ELR (cell line): Measurements from ENCODE around the gene STKLD1.
A peak's percentile ranks its signal among the peaks of the same experiment; 100 is the strongest.

Experiments
- DNase-seq: peaks from one replicate; pipeline ENCODE4 v3.0.0-alpha.2; 2015; ENCODE audit warnings: low read depth

Gene STKLD1

GRCh38 chr9:133417541-133418461 lies 41.6 kb downstream of the STKLD1 start, which contains the start of gene REXO4:
REXO4 (minus strand) TSS chr9:133418010; CDS start chr9:133417844, 166 bp downstream.
- DNase-seq, result peak; percentile 96

DNA sequence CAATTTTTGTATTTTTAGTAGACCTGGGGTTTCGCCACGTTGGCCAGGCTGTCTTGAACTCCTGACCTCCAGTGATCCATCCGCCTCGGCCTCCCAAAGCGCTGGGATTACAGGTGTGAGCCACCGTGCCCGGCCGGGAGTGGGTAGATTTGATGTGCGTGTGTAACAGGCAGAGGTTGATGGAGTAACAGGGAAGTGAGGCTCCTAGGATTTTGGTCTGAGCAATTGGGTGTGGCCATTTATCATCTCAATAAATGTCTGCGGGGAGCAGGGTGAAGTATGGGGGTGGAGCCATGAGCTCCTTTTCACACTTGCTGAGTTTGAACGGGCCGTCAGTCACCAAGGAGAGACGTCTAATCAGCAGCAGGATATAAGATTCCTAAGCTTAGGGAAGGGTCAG lies 42.8 kb downstream of the STKLD1 start:
- no peak for DNase-seq

DNA sequence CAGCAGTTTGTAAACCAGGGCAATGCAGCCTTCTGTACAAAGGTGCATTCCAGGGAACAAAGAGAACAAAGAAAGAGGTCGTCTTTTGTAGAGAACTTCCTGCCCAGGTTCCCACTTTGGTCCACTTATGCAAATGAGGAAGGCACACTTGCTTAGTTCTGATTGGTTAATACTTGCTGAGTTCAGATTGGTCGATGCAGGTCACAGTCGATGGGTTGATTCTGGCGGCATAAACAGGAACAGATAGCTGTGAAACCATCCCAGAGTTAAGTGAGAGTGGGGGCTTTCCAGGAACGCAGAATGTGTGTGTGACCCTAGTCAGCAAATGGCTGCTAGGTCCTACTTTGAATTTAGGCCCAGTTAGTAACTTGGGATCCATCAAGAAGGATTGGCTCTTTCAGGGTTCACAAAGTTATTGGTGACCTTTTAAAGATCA lies 44.2 kb downstream of the STKLD1 start:
- DNase-seq, result no peak

DNA sequence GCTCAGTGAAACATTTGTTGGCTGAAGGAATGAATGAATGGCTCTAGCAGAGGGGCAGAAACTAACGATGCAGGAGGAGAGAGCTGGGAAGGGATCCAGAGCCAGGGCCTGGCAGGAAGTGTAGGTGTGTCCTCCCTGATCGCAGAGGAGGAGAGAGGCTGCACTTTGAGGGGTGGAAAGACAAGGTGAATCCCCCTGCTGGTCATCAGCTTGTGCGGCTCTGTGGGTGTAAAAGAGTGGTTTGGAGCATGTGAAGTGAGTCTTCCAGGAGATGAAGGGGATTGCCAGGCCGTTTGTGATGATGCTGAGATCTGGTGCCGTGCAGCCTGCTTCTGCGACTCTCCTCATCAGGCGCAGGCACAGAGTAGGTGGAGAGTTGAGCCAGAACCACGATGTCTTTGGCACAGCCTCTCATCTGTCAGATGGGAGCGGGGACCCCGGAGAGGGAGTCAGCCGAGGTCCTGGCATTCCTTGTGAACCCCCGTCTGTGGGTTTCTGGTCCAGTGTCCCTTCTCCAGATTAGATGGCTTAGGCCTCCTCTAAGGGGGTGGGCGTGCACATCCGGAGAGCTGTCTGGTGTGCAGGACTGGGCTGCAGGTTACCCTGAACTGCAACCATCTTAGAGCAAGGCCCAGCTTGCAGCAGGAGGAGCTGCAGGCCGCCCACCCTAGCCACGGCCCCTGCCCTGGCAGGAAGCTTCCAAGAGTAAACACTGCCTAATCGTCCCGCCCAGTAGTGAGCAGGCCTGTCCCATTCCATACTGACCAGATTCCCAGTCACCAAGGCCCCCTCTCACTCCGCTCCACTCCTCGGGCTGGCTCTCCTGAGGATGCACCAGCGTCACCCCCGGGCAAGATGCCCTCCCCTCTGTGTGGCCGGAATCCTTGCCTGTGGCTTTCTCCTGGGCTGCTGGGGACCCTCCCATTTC lies 45.7 kb downstream of the STKLD1 start, which contains the start of gene ADAMTS13:
Gene ADAMTS13, plus strand, starts transcription at position 753 of the 928 bp plus-strand sequence. Its CDS starts 77 bp downstream, at position 830.
- peak; percentile 52 for DNase-seq

GRCh38 chr9:133423216-133423615 lies 47.0 kb downstream of the STKLD1 start:
- DNase-seq, result no peak

DNA sequence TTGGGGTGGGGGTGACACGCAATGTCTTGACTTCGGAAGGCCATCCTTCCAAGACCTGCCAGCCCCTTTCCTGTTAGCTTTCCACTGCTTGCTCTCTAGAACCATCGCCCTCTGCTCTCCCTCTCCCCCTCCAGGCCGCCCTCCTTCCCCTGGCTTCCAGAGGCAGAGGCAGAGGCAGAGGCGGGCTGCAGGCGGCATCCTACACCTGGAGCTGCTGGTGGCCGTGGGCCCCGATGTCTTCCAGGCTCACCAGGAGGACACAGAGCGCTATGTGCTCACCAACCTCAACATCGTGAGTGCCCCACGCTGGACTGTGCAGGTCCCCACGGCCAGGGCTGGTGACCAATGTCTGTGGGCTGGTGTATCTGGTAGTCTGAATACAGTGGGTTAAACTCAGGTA lies 48.0 kb downstream of the STKLD1 start:
- DNase-seq, result no peak

GRCh38 chr9:133425049-133425632 lies 49.0 kb downstream of the STKLD1 start:
- DNase-seq, result no peak

DNA sequence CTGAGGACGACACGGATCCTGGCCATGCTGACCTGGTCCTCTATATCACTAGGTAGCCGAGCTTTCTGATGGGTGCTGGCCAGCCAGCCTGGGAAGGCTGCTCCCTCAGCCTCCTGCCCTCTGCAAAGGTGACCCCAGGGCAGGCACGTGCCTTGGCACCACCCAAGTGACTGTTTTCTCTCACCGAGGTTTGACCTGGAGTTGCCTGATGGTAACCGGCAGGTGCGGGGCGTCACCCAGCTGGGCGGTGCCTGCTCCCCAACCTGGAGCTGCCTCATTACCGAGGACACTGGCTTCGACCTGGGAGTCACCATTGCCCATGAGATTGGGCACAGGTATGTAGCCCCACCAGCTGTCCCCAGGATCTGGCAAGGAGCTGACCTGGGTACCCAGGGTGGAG lies 49.8 kb downstream of the STKLD1 start:
- DNase-seq, result no peak

DNA sequence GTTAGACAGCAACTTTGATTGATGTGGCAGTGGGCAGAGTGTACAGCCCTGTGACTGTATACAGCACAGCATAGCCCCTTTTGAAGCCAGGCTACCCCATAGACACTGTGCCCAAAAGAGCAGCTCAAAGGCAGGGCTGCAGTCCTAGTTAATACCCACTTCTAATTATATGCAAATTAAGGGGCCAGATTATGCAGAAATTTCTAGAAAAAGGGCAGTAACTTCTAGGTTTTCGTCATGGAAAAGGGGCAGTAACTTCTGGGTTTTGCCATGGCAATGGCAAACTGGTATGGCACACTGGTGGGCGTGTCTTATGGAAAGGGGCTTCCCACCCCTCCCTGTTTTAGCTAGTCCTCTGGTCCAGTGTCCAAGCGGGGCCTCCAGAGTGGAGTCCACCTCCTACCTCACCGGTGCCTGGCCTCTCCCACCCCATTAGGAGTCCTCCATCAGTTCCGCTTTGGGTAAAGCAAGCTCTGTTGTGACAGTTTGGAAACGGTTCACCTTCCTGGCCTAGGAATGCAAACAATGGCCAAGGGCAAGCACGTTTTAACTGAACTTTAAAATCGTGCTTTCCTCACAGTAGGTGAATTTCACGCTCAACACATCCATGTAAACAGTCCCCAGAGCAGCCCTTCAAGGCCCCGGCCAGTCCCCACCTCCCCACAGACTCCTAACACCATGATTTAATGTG lies 51.6 kb downstream of the STKLD1 start:
- DNase-seq, result no peak

- peak; percentile 17 for DNase-seq
Measured at GRCh38 chr9:133428617-133429101, 52.5 kb downstream of the STKLD1 start.

DNA sequence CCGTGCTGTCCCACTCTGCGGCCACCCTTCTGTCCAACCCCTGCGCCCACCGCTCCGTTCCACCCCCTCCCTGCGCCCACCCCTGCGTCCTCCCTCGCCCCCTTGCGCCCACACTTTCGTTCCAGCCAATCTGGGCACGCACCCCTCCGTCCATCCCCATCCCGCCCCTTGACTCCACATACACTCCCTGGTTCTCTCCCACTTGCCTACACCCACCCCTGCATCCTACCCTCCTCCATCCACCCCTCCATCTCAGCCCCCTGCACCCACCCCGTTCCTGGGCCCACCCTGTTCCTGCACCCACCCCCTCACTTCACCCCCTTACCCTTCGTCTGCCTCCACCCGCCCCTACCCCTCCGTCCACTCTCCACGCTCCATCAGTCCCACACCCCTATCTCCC lies 53.0 kb downstream of the STKLD1 start:
- no peak for DNase-seq

- DNase-seq, result peak; percentile 55
Measured at GRCh38 chr9:133429641-133430161, 53.5 kb downstream of the STKLD1 start.

GRCh38 chr9:133430244-133430643 lies 54.1 kb downstream of the STKLD1 start:
- no peak for DNase-seq

DNA sequence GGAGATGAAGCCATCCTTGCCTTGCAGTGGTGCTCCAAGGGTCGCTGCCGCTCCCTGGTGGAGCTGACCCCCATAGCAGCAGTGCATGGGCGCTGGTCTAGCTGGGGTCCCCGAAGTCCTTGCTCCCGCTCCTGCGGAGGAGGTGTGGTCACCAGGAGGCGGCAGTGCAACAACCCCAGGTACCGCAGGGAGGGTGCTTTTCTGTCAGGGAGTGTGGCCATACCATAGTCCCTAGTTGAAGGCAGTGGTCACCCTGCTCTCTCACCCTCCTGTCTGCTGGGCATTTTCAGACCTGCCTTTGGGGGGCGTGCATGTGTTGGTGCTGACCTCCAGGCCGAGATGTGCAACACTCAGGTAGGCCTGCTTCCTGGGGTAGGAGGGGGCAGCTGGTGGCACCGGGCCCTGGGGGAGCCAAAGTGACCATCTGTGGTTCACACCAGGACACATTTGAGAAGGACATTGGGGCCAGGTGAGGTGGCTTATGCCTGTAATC lies 57.2 kb downstream of the STKLD1 start:
- DNase-seq, result no peak

DNA sequence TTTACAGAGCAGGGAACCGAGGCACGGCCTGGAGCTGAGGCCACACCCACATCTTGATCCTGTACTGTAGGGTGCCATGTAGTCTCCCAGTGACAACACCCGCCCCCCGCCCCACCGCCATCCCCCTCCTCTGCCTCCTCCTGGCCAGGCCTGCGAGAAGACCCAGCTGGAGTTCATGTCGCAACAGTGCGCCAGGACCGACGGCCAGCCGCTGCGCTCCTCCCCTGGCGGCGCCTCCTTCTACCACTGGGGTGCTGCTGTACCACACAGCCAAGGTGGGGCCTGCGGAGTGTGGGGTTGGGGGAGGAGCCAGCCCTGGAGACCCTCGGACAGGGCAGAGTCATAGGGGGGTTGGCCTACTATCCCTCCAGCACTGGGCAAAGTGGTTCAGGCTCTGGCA lies 60.5 kb downstream of the STKLD1 start:
- DNase-seq, result no peak

DNA sequence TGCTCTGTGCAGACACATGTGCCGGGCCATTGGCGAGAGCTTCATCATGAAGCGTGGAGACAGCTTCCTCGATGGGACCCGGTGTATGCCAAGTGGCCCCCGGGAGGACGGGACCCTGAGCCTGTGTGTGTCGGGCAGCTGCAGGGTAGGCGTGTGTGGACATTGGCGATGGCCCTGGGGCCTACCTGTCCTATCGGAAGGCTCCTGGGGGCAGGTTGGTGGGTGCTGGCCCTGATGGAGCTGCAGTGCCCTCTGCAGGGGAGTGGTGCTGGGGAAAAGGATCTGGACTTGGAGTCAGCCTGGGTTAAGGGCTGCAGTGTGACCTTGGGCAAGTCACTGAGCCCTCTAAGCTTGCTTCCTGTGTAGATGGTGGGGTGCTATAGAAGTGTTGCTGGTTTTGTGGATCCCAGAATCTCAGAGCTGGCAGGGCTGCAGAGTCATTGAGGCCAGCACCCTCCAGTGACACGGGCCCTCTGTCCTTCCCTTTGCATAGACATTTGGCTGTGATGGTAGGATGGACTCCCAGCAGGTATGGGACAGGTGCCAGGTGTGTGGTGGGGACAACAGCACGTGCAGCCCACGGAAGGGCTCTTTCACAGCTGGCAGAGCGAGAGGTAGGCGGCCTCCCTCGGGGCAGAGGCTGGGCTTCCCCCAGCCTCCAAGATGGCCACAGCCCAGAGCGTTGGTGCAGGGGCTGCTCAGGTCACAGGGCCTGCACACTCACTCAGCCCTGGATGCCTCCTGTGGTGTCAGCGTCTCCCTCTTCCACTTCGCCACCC lies 61.8 kb downstream of the STKLD1 start:
- DNase-seq, result no peak

DNA sequence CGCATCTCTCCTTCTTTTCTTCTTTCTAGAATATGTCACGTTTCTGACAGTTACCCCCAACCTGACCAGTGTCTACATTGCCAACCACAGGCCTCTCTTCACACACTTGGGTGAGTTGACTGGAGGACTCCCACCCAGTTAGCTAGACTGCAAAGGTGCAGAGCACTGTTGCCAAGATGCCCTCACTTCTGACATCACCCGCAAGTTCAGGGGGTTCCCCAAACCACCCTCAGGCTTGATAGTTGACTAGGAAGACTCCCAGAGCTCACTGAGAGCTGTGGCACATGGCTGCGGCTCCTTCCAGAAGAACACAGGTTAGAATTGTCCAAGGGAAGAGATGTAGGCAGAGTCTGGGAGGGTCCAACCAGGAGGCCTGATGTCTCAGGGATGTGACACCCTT lies 63.2 kb downstream of the STKLD1 start:
- DNase-seq, result no peak

- no peak for DNase-seq
Measured at GRCh38 chr9:133440874-133441273, 64.7 kb downstream of the STKLD1 start.

DNA sequence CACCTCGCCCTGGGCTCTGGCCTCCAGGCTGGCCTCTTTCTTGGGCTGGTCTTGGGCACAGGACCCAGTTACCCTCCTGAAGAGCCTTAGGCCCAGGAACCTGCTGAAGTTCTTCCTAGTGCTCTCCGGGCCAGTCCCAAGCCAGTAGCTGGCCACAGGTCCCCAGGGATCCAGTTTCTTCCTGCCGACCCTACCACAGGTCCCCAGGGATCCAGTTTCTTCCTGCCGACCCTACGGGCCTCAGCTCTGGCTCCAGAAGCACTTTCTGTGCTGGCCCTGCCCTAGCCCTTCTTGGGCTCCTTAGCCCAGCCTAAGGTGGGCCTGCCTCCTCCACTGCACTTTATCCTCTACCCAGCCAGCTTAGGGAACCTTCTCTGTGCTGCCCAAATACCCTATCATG lies 65.4 kb downstream of the STKLD1 start:
- DNase-seq, result no peak

DNA sequence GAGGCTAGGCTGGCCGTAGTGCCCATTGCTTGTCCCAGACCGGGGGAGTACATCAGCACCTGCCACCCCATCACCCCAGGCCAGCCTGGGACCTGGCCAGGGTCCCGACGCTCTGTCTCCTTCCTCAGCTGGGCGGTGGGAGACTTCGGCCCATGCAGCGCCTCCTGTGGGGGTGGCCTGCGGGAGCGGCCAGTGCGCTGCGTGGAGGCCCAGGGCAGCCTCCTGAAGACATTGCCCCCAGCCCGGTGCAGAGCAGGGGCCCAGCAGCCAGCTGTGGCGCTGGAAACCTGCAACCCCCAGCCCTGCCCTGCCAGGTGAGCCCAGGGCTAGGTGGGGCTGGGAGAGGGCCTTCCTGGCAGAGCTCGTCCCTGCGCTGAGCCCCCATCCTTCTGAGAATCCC lies 67.1 kb downstream of the STKLD1 start:
- no peak for DNase-seq
